Measurements from ENCODE around the gene CRELD1. TPM values are rescaled to one million over a fixed set of nuclear protein-coding genes. Genes with fewer than 3 reads are reported as not detected.

CRELD1 gene
- total RNA-seq, 6 experiments from 2014 or later: 22.4 to 43.5 (median 30.5) TPM

- no CpG with 5 or more reads among the region's 10 CpGs for WGBS (ENCODE audit: insufficient coverage, low coverage, low lambda C conversion rate, missing lambda C conversion rate)
- peak in 2 of 3 donors; percentile 59 to 62 for DNase-seq
- H3K4me1 ChIP-seq: peaks cover 0 to 44% (median 19%) of the 10 kb centered on the region in 4 donors
Observed at GRCh38 chr3:9917820-9918219, 15.8 kb upstream of the CRELD1 start.

GRCh38 chr3:9918261-9919038 lies 15.2 kb upstream of the CRELD1 start:
- Histone ChIP-seq H3K36me3 (no peaks in the 10 kb centered on the region), H3K4me3 (peak overlapping the region in 2 of 3 donors; percentile 72 to 73), H3K27me3 (no peaks in the 10 kb centered on the region), H3K9me3 (no peaks in the 10 kb centered on the region), H3K27ac (no peak overlapping the region), H3K4me1 (peaks cover 0 to 38% (median 16%) of the 10 kb centered on the region in 4 donors)
- WGBS (ENCODE audit: insufficient coverage, low coverage, low lambda C conversion rate, missing lambda C conversion rate): 80% methylated on average over 3 of the region's 8 CpGs
- DNase-seq: no peak
- intact Hi-C loops (cut with DNase I): no loop called here
- ATAC-seq: no peak
- TF ChIP-seq POLR2A (IDR thresholded peaks at IDR 0.05) (no peak), CTCF (IDR thresholded peaks at IDR 0.05) (no peak)

More at GRCh38 chr3:9917820-9918219, 15.8 kb upstream of the CRELD1 start:
- ATAC-seq: peak in 3 of 4 donors; percentile 4 to 11 (median 6)
- TF ChIP-seq CTCF (IDR thresholded peaks at IDR 0.05) (no peak), POLR2A (IDR thresholded peaks at IDR 0.05) (no peak)
- peak overlapping the region in 2 of 3 donors; percentile 75 to 87 for H3K27ac ChIP-seq
- no peaks in the 10 kb centered on the region for H3K27me3 ChIP-seq
- no peaks in the 10 kb centered on the region for H3K9me3 ChIP-seq
- peak overlapping the region in 2 of 3 donors; percentile 72 to 73 for H3K4me3 ChIP-seq
- H3K36me3 ChIP-seq: no peaks in the 10 kb centered on the region
- intact Hi-C loops (cut with DNase I): no loop called here

- Histone ChIP-seq H3K9me3 (no peaks in the 10 kb centered on the region), H3K27me3 (no peaks in the 10 kb centered on the region), H3K27ac (no peak overlapping the region), H3K4me1 (peaks cover 0 to 9% (median 2%) of the 10 kb centered on the region in 4 donors), H3K36me3 (peaks cover 0 to 12% (median 0%) of the 10 kb centered on the region in 4 donors), H3K4me3 (no peak overlapping the region)
- no peak for DNase-seq
- TF ChIP-seq CTCF (IDR thresholded peaks at IDR 0.05) (no peak), POLR2A (IDR thresholded peaks at IDR 0.05) (no peak)
- intact Hi-C loops (cut with DNase I): loop anchor here in 1 of 2 donors (10.0 kb wide), 1 partner anchor 73 kb away; no protein-coding TSS in a partner anchor
- no peak for ATAC-seq
- WGBS (ENCODE audit: insufficient coverage, low coverage, low lambda C conversion rate, missing lambda C conversion rate): no CpG with 5 or more reads among the region's 23 CpGs
Observed at GRCh38 chr3:9928158-9928557, 5.5 kb upstream of the CRELD1 start.

GRCh38 chr3:9930804-9931418 lies 2.7 kb upstream of the CRELD1 start:
- no peak overlapping the region for H3K27ac ChIP-seq
- intact Hi-C loops (cut with DNase I): loop anchor here in 1 of 2 donors (10.0 kb wide), 1 partner anchor 294 kb away; no protein-coding TSS in a partner anchor
- peaks cover 0 to 25% (median 7%) of the 10 kb centered on the region in 4 donors for H3K4me1 ChIP-seq
- WGBS (ENCODE audit: insufficient coverage, low coverage, low lambda C conversion rate, missing lambda C conversion rate): 90% methylated on average over 2 of the region's 4 CpGs
- TF ChIP-seq CTCF (IDR thresholded peaks at IDR 0.05) (peak in 3 of 4 donors; percentile 14 to 20 (median 15)), POLR2A (IDR thresholded peaks at IDR 0.05) (no peak)
- H3K36me3 ChIP-seq: peaks cover 0 to 12% (median 0%) of the 10 kb centered on the region in 4 donors
- no peak for ATAC-seq
- no peaks in the 10 kb centered on the region for H3K9me3 ChIP-seq
- DNase-seq: no peak
- H3K27me3 ChIP-seq: no peaks in the 10 kb centered on the region
- H3K4me3 ChIP-seq: no peak overlapping the region

Measured in right lobe of liver (tissue), 6 donors.